AG09309 (cell line): ENCODE measurements around the gene CARMIL3.

Source experiments
- DNase-seq: peaks from one replicate; pipeline ENCODE4 v3.0.0-alpha.2; 2010; ENCODE audit warnings: low read depth
- H3K4me3 ChIP-seq: 2 replicates; pipeline ENCODE4 v1.5.1; 2011; ENCODE audit warnings: mild to moderate bottlenecking, low read depth, low read length, moderate library complexity; ENCODE audit not compliant: control insufficient read depth
- TF ChIP-seq, protein P1 (sequence below): IDR thresholded peaks from 2 replicates; pipeline ENCODE4 v1.5.1; 2011; ENCODE audit warnings: mild to moderate bottlenecking, low read depth, low read length, inconsistent platforms; ENCODE audit not compliant: insufficient read depth, control insufficient read depth; ENCODE audit errors: missing control alignments

Gene CARMIL3

DNA sequence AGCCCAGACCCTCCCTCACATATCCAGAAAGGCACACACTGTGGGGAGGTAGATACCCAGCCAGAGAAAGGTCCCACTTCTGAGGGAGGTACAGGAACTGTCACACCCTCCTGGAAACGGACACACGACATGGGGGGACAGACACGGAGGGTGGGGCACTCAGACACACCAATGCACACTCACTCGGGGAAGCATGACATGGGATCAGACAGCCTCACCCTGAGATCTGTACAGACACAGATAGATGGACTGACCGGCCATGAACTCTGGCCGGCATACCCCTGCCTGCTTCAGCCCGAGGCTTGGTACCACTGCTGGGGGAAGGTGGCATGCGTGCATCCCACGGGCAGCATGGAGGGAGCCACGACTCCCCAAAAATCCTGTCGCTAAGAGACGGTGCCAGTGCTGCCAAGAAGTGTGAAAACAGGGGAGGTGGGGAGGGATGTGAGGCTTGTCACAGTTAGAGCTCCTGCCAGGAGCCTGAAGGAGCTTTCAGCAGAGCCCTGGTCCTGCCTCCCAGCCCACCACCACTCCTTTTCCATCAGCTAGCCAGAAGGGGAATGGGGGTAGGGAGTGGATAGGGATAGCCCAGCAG is 20.1 kb downstream of the CARMIL3 start:
- TF ChIP-seq, protein P1, sequence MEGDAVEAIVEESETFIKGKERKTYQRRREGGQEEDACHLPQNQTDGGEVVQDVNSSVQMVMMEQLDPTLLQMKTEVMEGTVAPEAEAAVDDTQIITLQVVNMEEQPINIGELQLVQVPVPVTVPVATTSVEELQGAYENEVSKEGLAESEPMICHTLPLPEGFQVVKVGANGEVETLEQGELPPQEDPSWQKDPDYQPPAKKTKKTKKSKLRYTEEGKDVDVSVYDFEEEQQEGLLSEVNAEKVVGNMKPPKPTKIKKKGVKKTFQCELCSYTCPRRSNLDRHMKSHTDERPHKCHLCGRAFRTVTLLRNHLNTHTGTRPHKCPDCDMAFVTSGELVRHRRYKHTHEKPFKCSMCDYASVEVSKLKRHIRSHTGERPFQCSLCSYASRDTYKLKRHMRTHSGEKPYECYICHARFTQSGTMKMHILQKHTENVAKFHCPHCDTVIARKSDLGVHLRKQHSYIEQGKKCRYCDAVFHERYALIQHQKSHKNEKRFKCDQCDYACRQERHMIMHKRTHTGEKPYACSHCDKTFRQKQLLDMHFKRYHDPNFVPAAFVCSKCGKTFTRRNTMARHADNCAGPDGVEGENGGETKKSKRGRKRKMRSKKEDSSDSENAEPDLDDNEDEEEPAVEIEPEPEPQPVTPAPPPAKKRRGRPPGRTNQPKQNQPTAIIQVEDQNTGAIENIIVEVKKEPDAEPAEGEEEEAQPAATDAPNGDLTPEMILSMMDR: no peak

DNA sequence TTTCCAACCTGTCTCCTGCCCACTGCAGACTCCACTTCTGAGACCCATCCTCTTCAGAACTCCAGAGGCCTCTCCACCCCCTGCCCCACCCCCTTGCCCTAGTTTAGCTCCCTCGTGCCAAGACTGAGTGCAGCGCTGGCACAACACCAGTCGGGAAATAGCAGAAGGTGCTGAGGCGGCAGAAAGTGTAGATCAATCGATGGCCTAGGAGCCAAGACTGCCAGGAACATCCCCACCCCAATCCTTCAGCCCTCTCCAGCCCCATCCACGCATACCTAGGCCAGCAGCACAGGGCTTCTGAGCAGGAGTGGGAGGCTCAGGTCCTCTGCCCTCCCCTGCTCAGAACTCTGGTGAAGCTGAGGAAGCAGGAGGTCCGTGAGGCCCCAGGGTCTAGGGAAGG is 20.6 kb downstream of the CARMIL3 start:
- no peak overlapping the region for H3K4me3 ChIP-seq
- TF ChIP-seq, protein P1: no peak
- DNase-seq: no peak

More for the DNA sequence above, 20.1 kb downstream of the CARMIL3 start:
- no peak overlapping the region for H3K4me3 ChIP-seq
- DNase-seq: no peak

GRCh38 chr14:24072881-24073877 is 21.4 kb downstream of the CARMIL3 start:
- TF ChIP-seq, protein P1: no peak
- H3K4me3 ChIP-seq: no peak overlapping the region
- no peak for DNase-seq

DNA sequence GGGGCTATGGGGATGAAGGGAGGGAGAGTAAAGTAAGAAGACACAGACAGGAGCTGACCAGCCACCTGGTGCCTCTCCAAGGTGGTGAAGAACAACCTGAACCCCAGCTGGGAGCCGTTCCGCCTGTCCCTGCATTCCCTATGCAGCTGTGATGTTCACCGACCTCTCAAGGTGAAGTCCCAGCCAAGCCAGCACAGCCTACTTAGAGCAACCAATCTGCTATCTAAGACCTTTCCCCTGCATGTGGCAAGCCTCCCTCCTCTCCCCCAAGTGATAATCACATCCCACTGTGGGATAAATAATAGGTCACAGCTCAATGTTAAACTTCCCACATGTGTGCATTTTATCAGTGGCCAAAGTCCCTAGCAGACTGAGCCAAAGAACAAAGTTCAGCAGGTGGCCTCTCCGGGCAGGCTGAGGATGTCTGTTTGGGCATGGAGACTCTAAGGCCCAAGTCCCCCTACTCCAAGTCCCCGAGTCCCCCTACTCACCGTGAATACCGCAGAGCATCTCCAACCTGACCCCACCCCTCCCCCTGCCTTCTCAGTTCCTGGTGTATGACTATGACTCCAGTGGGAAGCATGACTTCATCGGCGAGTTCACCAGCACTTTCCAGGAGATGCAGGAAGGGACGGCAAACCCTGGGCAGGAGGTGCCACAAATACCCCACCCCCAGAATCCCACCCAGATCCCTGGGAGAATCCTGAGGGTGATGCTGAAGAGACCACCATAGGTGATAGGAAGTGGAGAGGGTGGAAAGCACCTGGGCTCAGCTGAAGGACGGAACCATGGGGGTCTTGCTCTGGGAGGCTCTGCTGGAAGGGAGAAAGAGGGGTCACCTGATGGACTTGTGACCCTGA is 23.0 kb downstream of the CARMIL3 start:
- TF ChIP-seq, protein P1: no peak
- no peak overlapping the region for H3K4me3 ChIP-seq
- DNase-seq: no peak

DNA sequence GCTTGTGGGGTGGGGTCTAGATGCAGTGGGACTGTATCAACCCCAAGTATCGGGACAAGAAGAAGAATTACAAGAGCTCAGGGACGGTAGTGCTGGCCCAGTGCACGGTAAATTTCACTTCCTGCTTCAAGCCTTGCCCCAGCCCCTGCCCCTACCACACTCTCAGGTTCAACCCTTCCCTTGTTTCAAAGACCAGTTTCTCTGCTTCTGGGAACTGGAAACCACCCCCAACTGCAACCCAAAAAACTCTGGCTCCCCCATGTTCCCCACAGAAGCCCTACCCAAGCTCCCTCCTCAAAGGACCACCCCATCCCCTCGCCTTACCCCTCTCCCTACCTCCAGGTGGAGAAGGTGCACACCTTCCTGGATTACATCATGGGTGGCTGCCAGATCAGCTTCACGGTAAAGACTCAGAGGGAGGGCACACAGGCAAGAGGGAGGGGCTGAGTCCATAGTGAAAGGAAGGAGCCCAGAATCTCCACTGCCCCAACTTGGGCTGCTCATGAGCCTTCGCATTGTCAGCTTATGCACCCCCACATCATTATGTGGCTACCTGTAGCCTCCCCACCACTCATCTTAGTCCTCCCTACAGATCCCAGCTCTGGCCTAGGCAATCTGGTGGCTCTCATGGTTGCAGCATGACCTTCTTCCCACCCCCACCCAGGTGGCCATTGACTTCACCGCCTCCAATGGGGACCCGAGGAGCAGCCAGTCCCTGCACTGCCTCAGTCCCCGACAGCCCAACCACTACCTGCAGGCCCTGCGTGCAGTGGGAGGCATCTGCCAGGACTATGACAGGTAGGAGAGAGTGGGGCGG is 23.9 kb downstream of the CARMIL3 start:
- no peak for DNase-seq
- TF ChIP-seq, protein P1: no peak
- no peak overlapping the region for H3K4me3 ChIP-seq

- TF ChIP-seq, protein P1: no peak
- no peak overlapping the region for H3K4me3 ChIP-seq
- no peak for DNase-seq
Observed at GRCh38 chr14:24076302-24076601, 24.4 kb downstream of the CARMIL3 start.
